GM18511 (cell line): ENCODE measurements around the gene PPIE.

Experiments
- ATAC-seq: cut with Tn5 transposase; IDR thresholded peaks from one replicate; pipeline ENCODE4 v1.9.1; 2021; ENCODE audit warnings: mild to moderate bottlenecking, moderate library complexity; ENCODE audit not compliant: unreplicated experiment

The PPIE gene

DNA sequence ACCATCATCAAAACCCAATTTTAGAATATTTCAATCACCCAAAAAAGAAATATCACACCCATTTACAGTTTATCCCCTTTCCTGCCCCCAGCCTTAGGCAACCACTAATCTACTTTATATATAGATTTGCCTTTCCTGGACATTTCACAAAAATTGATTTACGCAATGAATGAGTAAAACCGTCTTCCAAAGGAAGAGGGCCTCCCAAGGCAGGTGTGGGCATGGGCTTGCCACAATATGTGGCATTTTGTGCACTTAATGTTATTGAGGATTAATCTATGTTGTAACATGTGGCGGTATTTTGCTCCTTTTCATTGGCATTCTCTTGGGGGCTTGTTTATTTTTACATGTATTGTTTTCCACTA, 61.8 kb downstream of the PPIE start:
- no peak for ATAC-seq

DNA sequence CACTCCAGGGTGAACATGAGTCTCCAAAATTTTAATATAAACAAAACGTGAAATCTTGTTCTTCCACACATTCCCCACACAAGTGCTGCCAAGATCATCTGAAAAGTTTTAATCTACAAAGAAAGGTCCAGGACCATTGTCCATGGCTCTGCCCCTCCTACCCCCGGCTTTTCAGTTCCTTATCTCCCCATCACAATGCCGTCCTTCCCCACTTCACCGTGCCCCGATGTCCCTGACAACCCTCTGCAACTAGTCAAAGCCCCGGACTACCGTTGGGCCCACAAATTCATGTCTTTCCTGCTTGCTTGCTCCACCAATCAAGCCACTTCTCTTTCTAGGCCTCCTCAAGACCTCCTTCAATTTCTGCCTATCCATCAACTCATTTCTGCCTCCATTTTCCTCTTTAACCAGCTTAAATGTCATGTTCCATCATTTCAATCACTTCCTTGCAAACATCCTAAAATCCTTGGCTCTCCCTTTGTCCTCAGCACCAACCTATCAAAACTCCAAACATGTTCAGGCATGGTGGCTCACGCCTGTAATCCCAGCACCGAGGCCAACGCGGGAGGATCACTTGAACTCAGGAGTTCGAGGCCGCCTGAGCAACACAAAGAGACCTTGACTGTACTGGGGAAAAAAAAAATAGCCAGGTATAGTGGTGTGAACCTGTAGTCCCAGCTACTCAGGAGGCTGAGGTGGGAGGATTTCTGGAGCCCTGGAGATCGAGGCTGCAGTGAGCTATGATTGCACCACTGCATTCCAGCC, 64.0 kb downstream of the PPIE start:
- ATAC-seq = no peak

DNA sequence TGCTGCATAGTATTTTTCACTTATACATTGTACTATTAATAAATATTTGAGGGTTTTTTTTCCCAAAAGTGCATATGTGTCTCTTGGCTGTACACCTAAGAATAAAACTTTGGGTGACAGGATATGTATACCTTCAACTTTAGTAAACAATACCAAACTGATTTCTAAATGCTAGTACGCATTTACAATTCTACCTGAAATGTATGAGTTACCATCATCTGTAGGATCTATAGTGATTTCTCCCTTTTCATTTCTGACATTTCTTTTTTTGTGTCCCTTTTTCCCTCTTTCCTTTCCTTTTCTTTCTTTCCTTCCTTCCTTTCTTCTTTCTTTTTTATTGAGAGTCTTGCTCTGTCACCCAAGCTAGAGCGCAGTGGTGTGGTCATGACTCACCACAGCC, 66.7 kb downstream of the PPIE start:
- ATAC-seq = no peak

DNA sequence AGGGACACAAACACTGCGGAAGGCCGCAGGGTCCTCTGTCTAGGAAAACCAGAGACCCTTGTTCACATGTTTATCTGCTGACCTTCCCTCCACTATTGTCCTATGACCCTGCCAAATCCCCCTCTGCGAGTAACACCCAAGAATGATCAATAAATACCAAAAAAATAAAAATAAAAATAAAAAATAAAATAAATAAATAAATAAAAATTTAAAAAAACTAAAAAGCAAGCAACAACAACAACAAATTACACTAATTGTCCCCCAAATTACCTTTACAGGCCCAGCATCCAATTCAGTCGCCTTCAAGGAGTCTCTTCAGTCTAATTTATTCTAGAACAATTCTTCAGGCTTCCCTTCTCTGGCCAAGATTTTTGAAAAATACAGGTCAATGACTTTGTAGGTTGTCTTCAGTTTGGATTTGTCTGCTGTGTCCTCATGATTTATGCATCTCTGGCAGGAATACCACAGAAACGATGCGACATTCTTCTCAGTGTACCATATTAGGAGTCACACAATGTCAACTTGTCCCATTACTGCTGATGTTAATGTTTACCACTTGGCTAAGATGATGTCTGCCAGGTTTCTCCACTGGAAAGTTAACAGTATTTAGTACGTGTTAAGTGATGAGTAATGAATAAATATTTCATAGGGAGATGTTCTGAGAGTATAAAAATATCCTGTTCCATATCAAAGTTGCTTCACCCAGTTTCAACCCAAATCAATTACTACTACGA, 70.3 kb downstream of the PPIE start:
- no peak for ATAC-seq

GRCh38 chr1:39812913-39813312, 74.2 kb downstream of the PPIE start:
- ATAC-seq = no peak
